CD1c-positive myeloid dendritic cell (primary cell): ENCODE results near the gene LMO3.

Experiments
- DNase-seq: peaks from one replicate; pipeline ENCODE4 v3.0.0-alpha.2; 2016; ENCODE audit errors: extremely low spot score

LMO3 gene

GRCh38 chr12:16600525-16600924, 5.4 kb downstream of the LMO3 start:
- no peak for DNase-seq

GRCh38 chr12:16599081-16599480, 6.9 kb downstream of the LMO3 start:
- DNase-seq = no peak

- DNase-seq = no peak
Measured at GRCh38 chr12:16594797-16595196, 11.2 kb downstream of the LMO3 start.

GRCh38 chr12:16593546-16593945, 12.4 kb downstream of the LMO3 start:
- DNase-seq = no peak

GRCh38 chr12:16590645-16591044, 15.3 kb downstream of the LMO3 start:
- DNase-seq = no peak

- no peak for DNase-seq
Measured at GRCh38 chr12:16588812-16589211, 17.1 kb downstream of the LMO3 start.

GRCh38 chr12:16587514-16587913, 18.4 kb downstream of the LMO3 start:
- DNase-seq = no peak

- no peak for DNase-seq
Measured at GRCh38 chr12:16587110-16587453, 18.9 kb downstream of the LMO3 start.

- no peak for DNase-seq
Measured at GRCh38 chr12:16586350-16587109, 19.4 kb downstream of the LMO3 start.

GRCh38 chr12:16585781-16586180, 20.2 kb downstream of the LMO3 start:
- no peak for DNase-seq

- DNase-seq = no peak
Measured at GRCh38 chr12:16583969-16584745, 21.8 kb downstream of the LMO3 start.

GRCh38 chr12:16581416-16581815, 24.5 kb downstream of the LMO3 start:
- no peak for DNase-seq

- DNase-seq = no peak
Measured at GRCh38 chr12:16579041-16579440, 26.9 kb downstream of the LMO3 start.

GRCh38 chr12:16573398-16574077, 32.4 kb downstream of the LMO3 start:
- DNase-seq = peak; percentile 8

GRCh38 chr12:16568873-16569272, 37.1 kb downstream of the LMO3 start:
- DNase-seq = no peak

- DNase-seq = no peak
Measured at GRCh38 chr12:16564675-16565074, 41.3 kb downstream of the LMO3 start.

- no peak for DNase-seq
Measured at GRCh38 chr12:16563504-16563903, 42.5 kb downstream of the LMO3 start.

GRCh38 chr12:16562921-16563320, 43.0 kb downstream of the LMO3 start:
- DNase-seq = no peak

GRCh38 chr12:16562435-16562834, 43.5 kb downstream of the LMO3 start:
- no peak for DNase-seq

GRCh38 chr12:16560273-16560672, 45.7 kb downstream of the LMO3 start:
- no peak for DNase-seq

- DNase-seq = no peak
Measured at GRCh38 chr12:16555630-16556029, 50.3 kb downstream of the LMO3 start.

- DNase-seq = no peak
Measured at GRCh38 chr12:16553457-16553856, 52.5 kb downstream of the LMO3 start.

- DNase-seq = no peak
Measured at GRCh38 chr12:16552301-16552700, 53.7 kb downstream of the LMO3 start.
